GM18951 (cell line): ENCODE results near the gene FAM98C.
"Not testable (repeated sequence)": the region's sequence is repeated elsewhere in the genome, so short reads cannot be mapped to it uniquely, and the experiment has no call there.

ENCODE experiments used
- POLR2A ChIP-seq: IDR thresholded peaks from 4 replicates; pipeline ENCODE4 v1.6.1; 2011; ENCODE audit warnings: mild to moderate bottlenecking; ENCODE audit not compliant: insufficient read length, insufficient read depth; ENCODE audit errors: extremely low read depth
- in situ Hi-C: fragments of 300-500 bp; cut with MboI; formaldehyde crosslinking; loops from one replicate; pipeline ENCODE4 v1.12.0; 2022; ENCODE audit warnings: low sequenced_read_pairs, mixed read lengths, inconsistent platforms; ENCODE audit not compliant: unreplicated experiment

Gene FAM98C

DNA sequence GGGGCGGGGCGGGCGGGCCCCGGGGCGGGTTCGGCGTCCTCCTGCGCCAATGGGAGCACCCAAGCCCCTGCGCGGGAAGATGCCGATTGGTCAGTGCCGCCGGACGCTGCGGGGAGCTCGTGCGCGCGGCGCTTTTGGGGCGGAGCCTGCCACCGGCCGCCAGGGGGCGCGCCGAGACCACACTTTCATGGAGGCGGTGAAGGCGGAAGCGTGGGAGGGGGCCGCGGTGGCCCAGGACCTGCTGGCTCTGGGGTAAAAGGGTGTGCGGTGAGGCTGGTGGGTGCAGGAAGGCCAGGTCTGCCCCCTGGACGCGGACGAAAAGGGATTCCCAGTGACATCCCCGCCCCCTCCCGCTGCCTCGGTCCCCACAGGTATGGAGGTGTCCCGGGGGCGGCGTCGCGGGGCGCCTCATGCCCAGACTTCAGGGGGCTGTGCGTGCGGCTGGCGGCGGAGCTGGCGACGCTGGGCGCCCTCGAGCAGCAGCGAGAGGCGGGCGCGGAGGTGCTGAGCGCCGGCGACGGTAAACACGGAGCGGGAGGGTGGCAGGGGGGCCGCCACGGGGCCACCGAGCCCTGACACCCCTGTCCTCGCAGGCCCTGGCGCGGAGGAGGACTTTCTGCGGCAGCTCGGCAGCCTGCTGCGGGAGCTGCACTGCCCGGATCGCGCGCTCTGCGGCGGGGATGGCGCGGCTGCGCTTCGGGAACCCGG lies at the start of gene FAM98C:
Gene FAM98C, plus strand, starts transcription at position 127 of the 708 bp plus-strand sequence. Its CDS starts 61 bp downstream, at position 188.
- TF ChIP-seq POLR2A, result peak; percentile 52
- in situ Hi-C loops, result no loop called here

DNA sequence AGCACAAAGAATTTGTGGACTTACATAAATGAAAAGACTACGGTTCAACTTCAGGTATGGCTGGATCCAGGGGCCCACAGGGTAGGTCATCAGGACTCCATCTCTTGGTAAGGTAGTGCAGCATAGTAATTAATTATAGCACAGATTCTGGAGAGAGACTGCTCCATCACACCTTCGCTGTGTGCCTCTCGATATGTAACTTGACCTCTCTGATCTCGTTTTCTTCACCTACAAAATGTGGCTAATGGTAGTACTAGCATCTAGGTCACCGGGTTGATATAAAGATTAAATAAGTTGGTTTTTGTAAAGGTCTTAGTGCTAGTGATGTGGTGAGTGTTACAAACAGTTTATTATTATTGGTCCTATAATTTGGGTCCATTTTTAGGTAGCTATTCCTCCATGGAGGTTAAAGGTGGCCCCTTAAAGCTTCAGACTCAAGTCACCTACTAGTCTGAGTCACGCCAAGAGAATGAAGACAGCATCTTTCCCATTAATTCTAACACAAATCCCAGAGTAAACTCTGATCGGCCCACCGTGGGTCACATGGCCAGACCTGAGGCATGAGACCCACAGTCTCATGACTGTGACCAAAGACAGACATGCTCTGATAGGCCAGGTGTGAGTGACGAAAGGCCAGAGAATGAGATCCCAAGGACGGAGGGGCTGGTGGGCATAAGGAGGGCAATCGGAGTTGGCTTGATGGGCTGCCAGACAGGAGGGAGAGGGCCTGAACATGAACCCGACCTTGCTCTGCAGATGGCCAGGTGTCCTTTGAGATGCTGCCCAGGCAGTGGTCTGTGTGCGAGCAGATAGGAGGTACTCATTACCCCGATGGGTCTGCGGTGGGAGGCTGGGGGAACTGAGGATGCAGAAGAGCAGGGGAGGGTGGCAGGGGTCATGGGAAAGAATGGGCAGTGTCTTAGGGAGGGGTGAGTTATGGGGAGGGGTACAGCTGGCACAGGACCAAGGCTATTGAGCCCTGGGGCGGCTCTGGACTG lies 46.9 kb upstream of the FAM98C start:
- in situ Hi-C loops, result loop anchor here (10.0 kb wide), 1 partner anchor 121 kb away; no protein-coding TSS in a partner anchor
- TF ChIP-seq POLR2A, result no peak

- no peak for TF ChIP-seq POLR2A
- in situ Hi-C loops, result loop anchor here (10.0 kb wide), 1 partner anchor 123 kb away; no protein-coding TSS in a partner anchor
These were observed 44.8 kb upstream of the FAM98C start for GRCh38 chr19:38358071-38358470.

DNA sequence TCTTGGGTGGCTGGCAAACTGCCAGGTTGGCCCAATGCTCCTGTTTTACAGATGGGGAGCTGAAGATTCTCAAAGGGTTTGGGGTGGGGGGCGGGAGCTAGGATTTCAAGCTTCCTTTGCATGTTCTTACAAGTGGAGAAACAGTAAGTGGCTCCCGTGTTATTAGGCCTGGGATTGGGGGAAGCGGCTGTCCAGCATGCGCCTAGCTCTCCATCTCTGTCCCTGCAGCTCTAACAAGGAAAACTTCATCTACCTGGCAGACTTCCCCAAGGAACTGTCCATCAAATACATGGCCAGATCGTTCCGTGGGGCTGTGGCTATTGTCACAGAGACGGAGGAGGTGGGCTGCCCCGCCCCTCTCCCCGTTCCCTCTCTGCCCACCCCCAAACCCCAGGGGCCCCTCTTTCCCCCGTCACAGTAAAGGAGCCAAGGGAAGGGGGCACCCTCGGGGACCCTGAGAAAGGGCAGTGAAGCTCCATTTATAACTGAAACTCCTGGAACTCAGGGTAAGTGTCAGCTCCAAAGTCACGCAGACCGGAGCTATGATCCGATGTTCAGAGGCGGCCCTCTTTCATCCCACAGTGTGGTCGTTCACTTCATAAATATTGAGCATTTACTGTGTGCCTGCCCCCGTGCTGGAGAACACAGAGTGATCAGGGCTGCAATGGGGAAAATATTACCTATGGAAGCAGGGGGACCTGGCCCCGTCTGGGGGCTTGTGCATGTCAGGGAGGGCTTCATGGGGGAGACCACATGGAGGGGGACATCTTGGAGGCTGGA lies 43.5 kb upstream of the FAM98C start:
- TF ChIP-seq POLR2A, result no peak
- in situ Hi-C loops, result loop anchor here (10.0 kb wide), 1 partner anchor 125 kb away; no protein-coding TSS in a partner anchor

GRCh38 chr19:38360351-38360750 lies 42.5 kb upstream of the FAM98C start:
- TF ChIP-seq POLR2A, result no peak
- in situ Hi-C loops, result no loop called here

DNA sequence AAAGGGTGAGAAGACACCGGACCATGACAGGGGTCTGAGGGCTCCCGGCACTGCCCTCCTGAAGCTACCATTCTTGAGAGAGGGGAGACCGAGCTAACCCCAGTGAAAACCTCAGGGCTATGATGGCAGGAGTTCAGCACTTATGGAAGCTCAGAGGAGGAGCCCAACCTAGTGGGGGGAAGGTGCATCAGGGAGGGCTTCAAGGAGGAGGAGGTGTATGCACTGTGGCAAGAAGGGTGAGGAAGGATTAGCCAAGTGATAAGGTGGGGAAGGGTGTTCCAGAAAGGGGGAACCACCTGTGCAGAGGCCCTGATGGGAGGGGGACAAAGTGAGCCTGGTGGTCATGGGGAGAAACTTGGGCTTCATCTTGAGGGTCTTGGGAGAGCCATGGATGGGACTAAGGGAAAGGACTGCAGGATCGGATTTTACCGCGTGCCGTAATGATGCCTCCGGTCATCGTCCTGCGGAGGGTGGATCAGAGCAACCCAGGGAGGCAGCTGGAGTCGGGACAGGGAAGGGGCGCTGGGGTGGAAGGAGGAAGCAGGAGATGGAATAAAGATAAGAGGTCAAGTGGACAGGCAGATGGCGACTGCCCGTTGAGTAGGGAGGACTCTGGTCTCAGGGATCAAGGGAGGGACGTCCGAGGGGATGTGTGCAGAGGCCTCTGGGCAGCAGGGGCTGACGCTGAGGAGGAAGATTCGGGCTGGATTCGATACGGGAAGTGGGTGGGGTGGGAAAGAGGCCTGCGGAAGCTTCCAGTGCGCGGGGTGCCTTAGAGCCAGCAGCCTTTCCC lies 41.9 kb upstream of the FAM98C start:
- in situ Hi-C loops, result no loop called here

GRCh38 chr19:38361633-38362075 lies 41.2 kb upstream of the FAM98C start:
- no peak for TF ChIP-seq POLR2A
- in situ Hi-C loops, result no loop called here

More for the DNA sequence above, 41.9 kb upstream of the FAM98C start:
- TF ChIP-seq POLR2A, result no peak

DNA sequence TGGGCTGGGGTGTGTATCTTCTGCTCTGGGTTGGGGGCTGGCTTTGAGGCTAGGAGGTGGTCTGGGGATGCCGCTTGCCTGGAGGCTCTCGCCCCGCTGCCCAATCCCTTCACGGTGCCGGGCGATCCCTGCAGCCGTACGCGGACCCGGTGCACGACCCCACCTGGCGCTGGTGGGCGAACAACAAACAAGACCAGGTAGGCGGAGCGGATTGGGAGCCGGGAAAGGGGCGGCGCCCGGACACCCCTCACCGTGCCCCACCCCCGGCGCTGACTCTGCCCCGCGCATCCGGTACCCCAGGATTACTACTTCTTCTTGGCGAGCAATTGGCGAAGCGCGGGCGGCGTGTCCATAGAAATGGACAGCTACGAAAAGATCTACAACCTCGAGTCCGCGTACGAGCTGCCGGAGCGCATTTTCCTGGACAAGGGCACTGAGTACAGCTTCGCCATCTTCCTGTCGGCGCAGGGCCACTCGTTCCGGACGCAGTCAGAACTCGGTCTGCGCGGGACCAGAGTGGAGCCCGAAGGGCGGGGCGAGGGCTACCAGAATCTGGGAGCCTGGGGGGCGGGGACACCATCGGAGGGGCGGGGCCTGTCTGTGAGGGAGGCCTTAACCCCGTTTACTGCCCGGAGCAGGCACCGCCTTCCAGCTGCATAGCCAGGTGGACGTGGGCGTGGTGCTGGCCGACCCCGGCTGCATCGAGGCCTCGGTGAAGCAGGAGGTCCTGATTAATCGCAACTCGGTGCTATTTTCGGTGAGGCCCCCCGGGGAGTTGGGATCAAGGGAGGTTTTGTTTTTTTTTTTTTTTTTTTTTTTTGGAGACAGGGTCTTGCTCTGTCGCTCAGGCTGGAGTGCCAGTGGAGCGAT lies 40.6 kb upstream of the FAM98C start:
- in situ Hi-C loops, result no loop called here
- peak; percentile 27 for TF ChIP-seq POLR2A

DNA sequence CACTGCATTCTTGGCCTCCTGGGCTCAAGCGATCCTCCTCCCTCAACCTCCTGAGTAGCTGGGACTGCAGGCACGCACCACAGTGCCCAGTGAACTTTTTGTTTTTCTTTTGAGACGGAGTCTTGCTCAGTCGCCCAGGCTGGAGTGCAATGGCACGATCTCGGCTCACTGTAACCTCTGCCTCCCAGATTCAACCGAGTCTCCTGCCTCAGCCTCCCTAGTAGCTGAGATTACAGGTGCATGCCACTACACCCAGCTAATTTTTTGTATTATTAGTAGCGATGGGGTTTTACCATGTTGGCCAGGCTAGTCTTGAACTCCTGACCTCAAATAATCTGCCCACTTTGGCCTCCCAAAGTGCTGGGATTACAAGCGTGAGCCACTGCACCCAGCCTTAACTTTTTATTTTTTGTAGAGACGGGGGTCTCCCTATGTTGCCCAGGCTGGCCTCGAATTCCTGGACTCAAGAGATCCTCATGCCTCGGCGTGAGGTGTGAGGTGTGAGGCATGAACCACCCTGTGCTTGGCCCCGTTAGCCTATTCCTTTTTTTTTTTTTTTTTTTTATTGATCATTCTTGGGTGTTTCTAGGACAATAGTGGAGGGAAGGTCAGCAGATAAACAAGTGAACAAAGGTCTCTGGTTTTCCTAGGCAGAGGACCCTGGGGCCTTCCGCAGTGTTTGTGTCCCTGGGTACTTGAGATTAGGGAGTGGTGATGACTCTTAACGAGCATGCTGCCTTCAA lies 39.8 kb upstream of the FAM98C start:
- in situ Hi-C loops, result not testable (repeated sequence)

DNA sequence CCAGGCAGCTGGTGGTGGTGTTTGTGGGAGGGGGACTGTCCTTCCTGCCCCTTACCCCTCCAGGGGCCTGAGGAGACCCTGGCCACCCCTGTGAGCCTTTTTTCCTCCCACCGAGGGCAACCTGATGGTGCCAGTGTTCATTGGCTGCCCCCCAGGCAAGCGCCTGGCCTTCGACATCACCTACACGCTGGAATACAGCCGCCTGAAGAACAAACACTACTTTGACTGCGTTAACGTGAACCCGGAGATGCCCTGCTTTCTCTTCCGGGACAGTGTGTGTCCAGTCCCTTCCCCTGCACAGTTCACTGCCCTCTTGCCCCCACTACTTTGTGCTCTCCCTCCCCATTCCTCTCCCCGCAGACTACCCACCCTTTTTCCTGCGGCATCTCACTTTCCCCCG lies 35.9 kb upstream of the FAM98C start:
- no peak for TF ChIP-seq POLR2A
- in situ Hi-C loops, result no loop called here

GRCh38 chr19:38369584-38369983 lies 33.3 kb upstream of the FAM98C start:
- TF ChIP-seq POLR2A, result no peak
- in situ Hi-C loops, result no loop called here
